Caki2 (cell line): ENCODE results near the gene LRG1. TPM values are rescaled to one million over a fixed set of nuclear protein-coding genes. Genes with fewer than 3 reads are reported as not detected.
"Not testable (repeated sequence)": the region's sequence is repeated elsewhere in the genome, so short reads cannot be mapped to it uniquely, and the experiment has no call there.

Experiments used
- DNase-seq: peaks from one replicate; pipeline ENCODE4 v3.0.0-alpha.2; 2015; ENCODE audit warnings: low read depth
- in situ Hi-C: cut with HindIII; loops from 2 replicates; pipeline ENCODE4 v1.10.0; 2016; ENCODE audit warnings: low sequenced_read_pairs, low pct_unique_long_range_greater_than_20kb, mixed read lengths
- total RNA-seq: library from RNA; depleted of rRNA; stranded (reverse); fragments of >200 nt; shearing (Covaris generic); gene quantifications from 2 replicates; pipeline ENCODE4 v1.2.3, GENCODE V29; 2014; ENCODE audit warnings: low replicate concordance

The LRG1 gene
- total RNA-seq, 1 experiment from 2014 or later = not detected

GRCh38 chr19:4577020-4577782, 37.4 kb upstream of the LRG1 start:
- peak; percentile 41 for DNase-seq
- in situ Hi-C loops = no loop called here

DNA sequence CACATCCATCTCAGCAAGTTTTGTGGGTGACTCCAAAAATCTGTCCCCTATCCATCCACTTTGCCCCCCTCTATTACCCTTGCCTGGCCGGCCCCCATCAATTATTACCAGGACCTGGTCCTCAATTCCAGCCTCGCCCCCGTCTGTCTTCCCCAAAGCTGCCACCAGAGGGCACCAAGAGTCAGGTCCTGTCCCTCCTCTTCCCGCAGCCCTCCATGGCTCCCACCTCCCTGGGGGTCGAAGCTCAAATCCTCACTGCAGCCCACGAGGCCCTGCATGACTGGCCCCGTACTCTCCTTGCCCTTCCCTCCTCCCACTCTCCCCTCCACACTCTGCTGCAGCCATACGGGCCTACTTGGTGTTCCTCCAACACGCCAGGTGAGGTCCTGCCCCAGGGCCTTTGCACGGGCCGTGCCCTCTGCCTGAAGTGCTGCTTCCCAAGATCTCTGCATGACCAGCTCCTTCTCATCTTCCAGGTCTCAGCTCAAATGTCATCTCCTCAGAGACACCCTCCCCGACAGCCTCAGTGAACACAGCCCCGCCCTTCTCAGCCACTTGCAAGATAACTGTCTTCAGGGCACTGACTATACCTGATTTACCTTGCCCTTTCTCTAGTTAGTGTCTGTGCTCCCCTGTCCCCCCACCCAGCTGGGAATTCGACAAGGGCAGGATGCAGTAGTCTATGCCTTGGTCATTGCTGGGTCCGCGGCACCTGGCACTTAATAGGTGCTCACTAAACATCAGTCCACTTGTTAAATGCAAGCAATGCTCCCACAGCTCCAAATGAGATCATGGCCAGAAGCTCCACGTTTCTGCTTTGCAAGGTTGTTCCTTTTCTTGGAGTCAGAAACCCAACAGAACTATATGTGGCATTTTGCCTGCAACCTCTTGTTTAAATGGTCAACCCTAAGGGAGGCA, 36.4 kb upstream of the LRG1 start:
- DNase-seq = peak; percentile 72
- in situ Hi-C loops = no loop called here

GRCh38 chr19:4575267-4576015, 35.6 kb upstream of the LRG1 start:
- DNase-seq = peak; percentile 89
- in situ Hi-C loops = no loop called here

DNA sequence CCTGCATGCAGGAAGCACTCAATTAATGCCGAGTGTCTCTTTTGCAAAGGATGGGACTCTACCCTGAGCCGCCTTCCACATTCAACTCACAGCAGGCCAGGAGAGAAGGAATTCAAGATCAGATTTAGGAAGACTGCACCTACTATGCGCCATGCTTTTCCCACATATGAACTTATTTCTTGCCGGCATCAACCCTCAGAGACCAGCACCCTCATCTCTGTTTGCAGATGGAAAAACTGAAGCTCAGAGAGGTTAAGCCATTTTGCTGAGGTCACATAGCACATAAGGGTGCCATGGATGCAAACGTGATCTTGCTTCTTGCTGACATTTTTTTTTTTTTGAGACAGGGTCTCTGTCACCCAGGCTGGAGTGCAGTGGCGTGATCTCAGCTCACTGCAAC, 33.8 kb upstream of the LRG1 start:
- in situ Hi-C loops = no loop called here
- no peak for DNase-seq

DNA sequence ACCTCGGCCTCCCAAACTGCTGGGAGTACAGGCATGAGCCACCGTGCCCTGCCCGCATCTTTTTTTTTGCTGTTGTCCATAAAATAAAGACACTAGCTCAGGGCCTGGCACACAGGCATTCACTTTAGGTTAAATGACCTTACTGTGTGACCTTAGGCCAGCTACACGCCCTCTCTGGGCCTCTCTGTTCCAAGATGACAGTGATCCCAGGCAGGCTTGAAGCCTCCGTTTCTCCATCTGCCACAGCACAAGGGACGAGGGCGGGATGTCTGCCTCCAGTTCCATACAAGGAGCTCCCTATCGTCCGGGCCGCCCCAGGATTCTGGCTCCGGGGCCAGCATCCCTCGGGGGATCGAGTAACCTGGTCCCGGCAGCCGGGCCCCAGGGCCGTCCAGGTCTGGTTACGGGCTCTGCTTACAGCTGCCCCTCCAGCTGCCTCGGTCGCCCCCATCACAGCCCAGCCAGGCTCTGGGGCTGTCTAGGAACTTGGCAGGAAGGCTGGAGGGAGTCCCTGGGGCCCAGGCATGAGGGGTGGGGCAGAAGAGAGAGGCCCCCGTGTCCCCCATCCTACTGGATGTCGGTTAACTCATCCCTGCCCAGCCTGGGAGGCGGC, 31.6 kb upstream of the LRG1 start:
- in situ Hi-C loops = no loop called here

DNA sequence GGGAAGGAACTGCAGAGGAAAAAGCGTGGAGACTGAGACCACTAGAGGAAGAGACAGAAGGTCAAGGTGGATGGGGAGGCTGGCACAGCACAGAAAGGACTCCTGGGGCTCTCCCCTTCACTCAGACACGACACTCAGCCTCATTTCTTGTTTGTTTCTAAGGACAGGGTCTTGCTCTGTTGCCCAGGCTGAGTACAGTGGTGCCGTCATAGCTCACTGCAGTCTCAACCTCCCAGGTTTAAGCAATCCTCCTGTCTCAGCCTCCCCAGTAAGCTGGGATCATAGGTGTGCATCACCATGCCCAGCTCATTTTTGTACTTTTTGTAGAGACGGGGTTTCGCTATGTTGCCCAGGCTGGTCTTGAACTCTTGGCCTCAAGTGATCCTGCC, 31.1 kb upstream of the LRG1 start:
- in situ Hi-C loops = no loop called here
- no peak for DNase-seq

More for the DNA sequence above, 31.6 kb upstream of the LRG1 start:
- DNase-seq = no peak

DNA sequence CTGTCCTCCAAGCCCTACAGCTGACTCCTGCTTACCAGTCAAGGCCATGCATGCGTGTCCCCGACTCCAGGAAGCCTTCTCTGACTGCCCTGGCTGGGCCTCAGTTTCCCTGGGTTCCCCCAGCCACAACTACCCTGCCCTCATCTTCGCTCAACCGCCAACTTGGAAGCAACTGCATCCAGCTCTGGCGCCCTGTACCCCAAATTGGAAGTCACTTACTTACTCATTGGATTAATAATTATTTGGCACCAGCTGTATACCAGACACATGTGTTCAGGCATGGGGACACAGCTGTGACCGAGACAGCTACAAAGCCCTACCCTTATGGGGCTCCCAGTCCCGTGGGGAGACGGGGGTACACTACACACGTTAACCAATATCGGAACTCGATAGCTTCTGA, 30.6 kb upstream of the LRG1 start:
- in situ Hi-C loops = no loop called here
- DNase-seq = no peak

- in situ Hi-C loops = no loop called here
- DNase-seq = no peak
Measured at GRCh38 chr19:4568886-4569285, 29.1 kb upstream of the LRG1 start.

DNA sequence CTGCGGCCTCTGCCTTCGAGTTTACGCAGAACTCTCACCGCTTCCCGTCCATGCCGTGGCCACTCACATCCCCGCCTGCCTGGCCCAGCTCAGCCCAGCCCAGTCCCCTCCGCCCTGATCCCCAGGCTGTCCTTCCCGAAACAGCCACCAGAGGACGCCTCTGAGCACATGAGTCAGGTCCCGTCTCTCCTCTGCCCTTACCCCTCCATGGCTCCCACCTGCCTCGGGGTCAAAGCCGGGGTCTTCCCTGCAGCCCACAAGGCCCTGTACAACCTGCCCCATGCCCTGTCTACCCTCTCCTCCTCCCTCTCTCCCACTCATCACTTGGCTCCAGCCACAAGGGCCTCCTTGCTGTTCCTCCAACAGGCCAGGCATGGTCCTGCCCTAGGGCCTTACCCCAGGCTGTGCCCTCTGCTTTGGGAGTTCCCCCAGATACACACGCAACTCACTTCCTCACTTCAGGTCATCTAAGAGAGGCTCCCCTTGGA, 27.8 kb upstream of the LRG1 start:
- in situ Hi-C loops = no loop called here
- DNase-seq = peak; percentile 58

GRCh38 chr19:4566402-4567051, 26.7 kb upstream of the LRG1 start:
- in situ Hi-C loops = no loop called here
- DNase-seq = no peak

DNA sequence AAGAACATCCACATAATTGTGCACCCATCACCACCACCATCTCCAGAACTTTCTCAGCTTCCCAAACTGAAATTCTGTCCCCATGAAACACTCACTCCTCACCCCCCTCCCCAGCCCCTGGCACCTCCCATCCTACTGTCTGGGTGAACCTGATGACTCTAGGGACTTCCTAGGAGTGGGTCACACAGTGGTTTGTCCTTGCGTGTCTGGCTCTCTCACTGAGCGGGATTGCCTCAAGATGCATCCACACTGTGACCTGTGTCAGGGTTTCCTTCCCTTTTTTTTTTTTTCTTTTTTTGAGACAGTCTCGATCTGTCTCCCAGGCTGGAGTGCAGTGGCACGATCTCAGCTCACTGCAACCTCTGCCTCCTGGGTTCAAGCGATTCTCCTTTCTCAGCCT, 23.7 kb upstream of the LRG1 start:
- in situ Hi-C loops, DNase-seq: not testable (repeated sequence)

- in situ Hi-C loops, DNase-seq: not testable (repeated sequence)
Measured at GRCh38 chr19:4562085-4562484, 22.2 kb upstream of the LRG1 start.

- in situ Hi-C loops = no loop called here
- no peak for DNase-seq
Measured at GRCh38 chr19:4559569-4559968, 19.7 kb upstream of the LRG1 start, which contains the start of gene SEMA6B. SEMA6B (minus strand) TSS chr19:4559684; CDS start chr19:4558457, 1,227 bp downstream.

- no peak for DNase-seq
- in situ Hi-C loops = no loop called here
Measured at GRCh38 chr19:4557971-4558941, 18.4 kb upstream of the LRG1 start.

GRCh38 chr19:4557144-4557970, 17.5 kb upstream of the LRG1 start:
- DNase-seq = no peak
- in situ Hi-C loops = no loop called here

GRCh38 chr19:4556597-4557127, 16.8 kb upstream of the LRG1 start:
- DNase-seq = peak; percentile 63
- in situ Hi-C loops = no loop called here
